Superior temporal gyrus (tissue), 1 donor: Measurements from ENCODE around the gene ADAM23.

Source experiments
- DNase-seq: peaks from one replicate; pipeline ENCODE4 v3.0.0-alpha.2; 2016; ENCODE audit errors: extremely low spot score

Gene ADAM23

GRCh38 chr2:206494061-206494460 is 50.7 kb downstream of the ADAM23 start:
- DNase-seq, result no peak

- no peak for DNase-seq
These were observed 59.4 kb downstream of the ADAM23 start for GRCh38 chr2:206502729-206503128.

- DNase-seq, result no peak
These were observed 68.0 kb downstream of the ADAM23 start for GRCh38 chr2:206511283-206511682.

GRCh38 chr2:206512999-206513398 is 69.7 kb downstream of the ADAM23 start:
- DNase-seq, result no peak

GRCh38 chr2:206515580-206515979 is 72.2 kb downstream of the ADAM23 start:
- peak; percentile 26 for DNase-seq

GRCh38 chr2:206518997-206519396 is 75.7 kb downstream of the ADAM23 start:
- DNase-seq, result no peak

GRCh38 chr2:206520450-206520849 is 77.1 kb downstream of the ADAM23 start:
- DNase-seq, result no peak

- DNase-seq, result no peak
These were observed 77.8 kb downstream of the ADAM23 start for GRCh38 chr2:206521115-206521514.

- DNase-seq, result no peak
These were observed 78.3 kb downstream of the ADAM23 start for GRCh38 chr2:206521612-206522011.

- no peak for DNase-seq
These were observed 83.1 kb downstream of the ADAM23 start for GRCh38 chr2:206526416-206526815.

GRCh38 chr2:206527153-206527552 is 83.8 kb downstream of the ADAM23 start:
- no peak for DNase-seq

GRCh38 chr2:206530727-206531126 is 87.4 kb downstream of the ADAM23 start:
- no peak for DNase-seq

GRCh38 chr2:206531996-206532543 is 88.7 kb downstream of the ADAM23 start:
- peak; percentile 58 for DNase-seq

- no peak for DNase-seq
These were observed 90.6 kb downstream of the ADAM23 start for GRCh38 chr2:206533977-206534376.

- no peak for DNase-seq
These were observed 92.1 kb downstream of the ADAM23 start for GRCh38 chr2:206535260-206535986.

GRCh38 chr2:206540757-206541156 is 97.4 kb downstream of the ADAM23 start:
- DNase-seq, result no peak

GRCh38 chr2:206543073-206543472 is 99.7 kb downstream of the ADAM23 start:
- no peak for DNase-seq

- no peak for DNase-seq
These were observed 105.1 kb downstream of the ADAM23 start for GRCh38 chr2:206548383-206548782.

- no peak for DNase-seq
These were observed 112.4 kb downstream of the ADAM23 start for GRCh38 chr2:206555721-206556120.

GRCh38 chr2:206556357-206556949 is 113.1 kb downstream of the ADAM23 start:
- peak; percentile 81 for DNase-seq

- no peak for DNase-seq
These were observed 114.0 kb downstream of the ADAM23 start for GRCh38 chr2:206557321-206557720.

GRCh38 chr2:206558492-206558891 is 115.2 kb downstream of the ADAM23 start:
- no peak for DNase-seq

GRCh38 chr2:206561962-206562361 is 118.6 kb downstream of the ADAM23 start:
- no peak for DNase-seq
